ENCODE data around the gene ZNF175. TPM values are rescaled to one million over a fixed set of nuclear protein-coding genes. Genes with fewer than 3 reads are reported as not detected.

The ZNF175 gene
- total and polyA plus RNA-seq, 2 donors (not counting 3 experiments of a cell fraction or from before 2014, with no cell fraction given), result 4.9 to 16.5 TPM

DNA sequence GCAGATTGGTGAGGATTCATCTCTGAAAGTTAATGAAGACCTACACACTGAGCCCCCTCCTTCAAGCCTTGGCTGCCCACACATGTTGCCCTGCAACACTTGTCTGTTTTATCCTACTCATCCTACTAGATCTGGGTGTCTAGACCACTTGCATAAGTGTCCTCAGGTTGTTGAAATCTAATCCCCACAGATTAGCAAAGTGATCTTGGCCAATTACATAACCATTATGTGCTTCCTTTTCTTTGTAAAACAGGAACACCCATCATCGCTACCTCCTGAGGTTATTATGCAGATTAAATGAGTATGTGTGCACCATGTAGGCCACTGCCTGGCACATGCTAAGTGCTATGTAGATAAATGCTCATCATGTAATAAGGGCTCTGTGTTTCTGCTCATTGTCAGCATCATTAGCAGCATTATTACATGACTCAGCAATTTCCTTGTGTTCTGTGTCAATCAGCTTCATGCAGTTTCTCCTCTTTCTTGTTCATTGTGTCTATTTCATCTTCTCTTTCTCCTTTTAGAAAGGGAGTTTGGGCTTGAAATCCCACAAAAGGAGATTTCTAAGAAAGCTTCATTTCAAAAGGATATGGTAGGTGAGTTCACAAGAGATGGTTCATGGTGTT, 15.1 kb downstream of the ZNF175 start:
- BruUV-seq (replicated peaks), result no TSS peak
- H2AFZ ChIP-seq (ENCODE audit: low read depth, low read length), result no peak overlapping the region
- no peak for FAIRE-seq
- peaks cover 30 to 31% of the 10 kb centered on the region in 2 experiments for H3K36me3 ChIP-seq (ENCODE audit: control insufficient read depth in 2 of 2, extremely low read depth in 1 of 2, insufficient read depth in 2 of 2, low read length in 2 of 2)
- H3K9me1 ChIP-seq (replicated peaks; ENCODE audit: control insufficient read depth, extremely low read depth, insufficient read depth, low read length), result no peaks in the 10 kb centered on the region
- H3K27ac ChIP-seq (ENCODE audit: insufficient read depth, low read depth, low read length), result no peak overlapping the region
- DNase-seq (ENCODE audit: low read depth, low spot score), result no peak
- no peak overlapping the region for H3K4me2 ChIP-seq (ENCODE audit: insufficient read depth, low read length)
- TF ChIP-seq, protein P1, sequence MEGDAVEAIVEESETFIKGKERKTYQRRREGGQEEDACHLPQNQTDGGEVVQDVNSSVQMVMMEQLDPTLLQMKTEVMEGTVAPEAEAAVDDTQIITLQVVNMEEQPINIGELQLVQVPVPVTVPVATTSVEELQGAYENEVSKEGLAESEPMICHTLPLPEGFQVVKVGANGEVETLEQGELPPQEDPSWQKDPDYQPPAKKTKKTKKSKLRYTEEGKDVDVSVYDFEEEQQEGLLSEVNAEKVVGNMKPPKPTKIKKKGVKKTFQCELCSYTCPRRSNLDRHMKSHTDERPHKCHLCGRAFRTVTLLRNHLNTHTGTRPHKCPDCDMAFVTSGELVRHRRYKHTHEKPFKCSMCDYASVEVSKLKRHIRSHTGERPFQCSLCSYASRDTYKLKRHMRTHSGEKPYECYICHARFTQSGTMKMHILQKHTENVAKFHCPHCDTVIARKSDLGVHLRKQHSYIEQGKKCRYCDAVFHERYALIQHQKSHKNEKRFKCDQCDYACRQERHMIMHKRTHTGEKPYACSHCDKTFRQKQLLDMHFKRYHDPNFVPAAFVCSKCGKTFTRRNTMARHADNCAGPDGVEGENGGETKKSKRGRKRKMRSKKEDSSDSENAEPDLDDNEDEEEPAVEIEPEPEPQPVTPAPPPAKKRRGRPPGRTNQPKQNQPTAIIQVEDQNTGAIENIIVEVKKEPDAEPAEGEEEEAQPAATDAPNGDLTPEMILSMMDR (IDR thresholded peaks at IDR 0.05; ENCODE audit: extremely low read depth in 1 of 2, insufficient read depth in 1 of 2, low read depth in 1 of 2, low read length in 2 of 2), result no peak
- no peaks in the 10 kb centered on the region for H3K27me3 ChIP-seq (ENCODE audit: control insufficient read depth in 2 of 2, insufficient read depth in 2 of 2, low read length in 2 of 2)
- no peak overlapping the region for H3K4me3 ChIP-seq (replicated peaks in 1 of 3; ENCODE audit: insufficient read depth in 1 of 3, low read depth in 1 of 3, low read length in 3 of 3)
- dilution Hi-C loops (cut with MboI; ENCODE audit: extremely low pct_ligation_motif_present, low sequenced_read_pairs) (no loop called here), intact Hi-C loops (cut with micrococcal nuclease) (no loop called here)
- ChIA-PET CTCF (interaction anchor here (1.6 kb wide), 1 partner anchor 14 kb away, joined by 3 read pairs; no protein-coding TSS in a partner anchor), POLR2A (no interaction called here)
- no peaks in the 10 kb centered on the region for H4K20me1 ChIP-seq (replicated peaks; ENCODE audit: control insufficient read depth, extremely low read depth, insufficient read depth, low read length)
- H3K79me2 ChIP-seq (ENCODE audit: control insufficient read depth, insufficient read depth, low read length), result peaks cover 2% of the 10 kb centered on the region
- H3K9ac ChIP-seq (replicated peaks; ENCODE audit: extremely low read depth, insufficient read depth, low read length), result no peak overlapping the region
- no peaks in the 10 kb centered on the region for H3K4me1 ChIP-seq (ENCODE audit: control insufficient read depth, extremely low read depth, insufficient read depth, low read length)
- peaks cover 24% of the 10 kb centered on the region for H3K9me3 ChIP-seq (replicated peaks; ENCODE audit: control insufficient read depth, insufficient read depth, low read length)

DNA sequence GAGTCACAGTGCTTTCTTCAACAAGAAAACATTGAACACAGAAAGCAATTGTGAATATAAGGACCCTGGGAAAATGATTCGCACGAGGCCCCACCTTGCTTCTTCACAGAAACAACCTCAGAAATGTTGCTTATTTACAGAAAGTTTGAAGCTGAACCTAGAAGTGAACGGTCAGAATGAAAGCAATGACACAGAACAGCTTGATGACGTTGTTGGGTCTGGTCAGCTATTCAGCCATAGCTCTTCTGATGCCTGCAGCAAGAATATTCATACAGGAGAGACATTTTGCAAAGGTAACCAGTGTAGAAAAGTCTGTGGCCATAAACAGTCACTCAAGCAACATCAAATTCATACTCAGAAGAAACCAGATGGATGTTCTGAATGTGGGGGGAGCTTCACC, 15.7 kb downstream of the ZNF175 start:
- Histone ChIP-seq H3K79me2 (ENCODE audit: control insufficient read depth, insufficient read depth, low read length) (peaks cover 2% of the 10 kb centered on the region), H3K27ac (ENCODE audit: insufficient read depth, low read depth, low read length) (no peak overlapping the region), H4K20me1 (replicated peaks; ENCODE audit: control insufficient read depth, extremely low read depth, insufficient read depth, low read length) (no peaks in the 10 kb centered on the region), H3K27me3 (ENCODE audit: control insufficient read depth in 2 of 2, insufficient read depth in 2 of 2, low read length in 2 of 2) (no peaks in the 10 kb centered on the region), H2AFZ (ENCODE audit: low read depth, low read length) (no peak overlapping the region), H3K9me3 (replicated peaks; ENCODE audit: control insufficient read depth, insufficient read depth, low read length) (peaks cover 24% of the 10 kb centered on the region), H3K4me3 (replicated peaks in 1 of 3; ENCODE audit: insufficient read depth in 1 of 3, low read depth in 1 of 3, low read length in 3 of 3) (no peak overlapping the region), H3K4me1 (ENCODE audit: control insufficient read depth, extremely low read depth, insufficient read depth, low read length) (no peaks in the 10 kb centered on the region), H3K4me2 (ENCODE audit: insufficient read depth, low read length) (no peak overlapping the region), H3K9me1 (replicated peaks; ENCODE audit: control insufficient read depth, extremely low read depth, insufficient read depth, low read length) (no peaks in the 10 kb centered on the region), H3K9ac (replicated peaks; ENCODE audit: extremely low read depth, insufficient read depth, low read length) (no peak overlapping the region), H3K36me3 (ENCODE audit: control insufficient read depth in 2 of 2, extremely low read depth in 1 of 2, insufficient read depth in 2 of 2, low read length in 2 of 2) (peaks cover 27 to 29% of the 10 kb centered on the region in 2 experiments)
- no peak for DNase-seq (ENCODE audit: low read depth, low spot score)
- no peak for FAIRE-seq
- intact Hi-C loops (cut with micrococcal nuclease), result no loop called here
- CTCF ChIA-PET, result no interaction called here
- BruUV-seq (replicated peaks), result no TSS peak
- no peak for TF ChIP-seq POLR2AphosphoS5 (IDR thresholded peaks at IDR 0.05; ENCODE audit: insufficient read depth, low read depth, low read length)
- TF ChIP-seq, protein P2, sequence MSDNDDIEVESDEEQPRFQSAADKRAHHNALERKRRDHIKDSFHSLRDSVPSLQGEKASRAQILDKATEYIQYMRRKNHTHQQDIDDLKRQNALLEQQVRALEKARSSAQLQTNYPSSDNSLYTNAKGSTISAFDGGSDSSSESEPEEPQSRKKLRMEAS (IDR thresholded peaks at IDR 0.05; ENCODE audit: insufficient read depth, insufficient read length), result no peak
- TF ChIP-seq MYC (IDR thresholded peaks at IDR 0.05; ENCODE audit: low read depth, low read length), result no peak
- POLR2A ChIA-PET, result no interaction called here
- dilution Hi-C loops (cut with MboI; ENCODE audit: extremely low pct_ligation_motif_present, low sequenced_read_pairs), result no loop called here

Measured in endothelial cell of umbilical vein (primary cell).